Activated CD4-positive, CD25-positive, alpha-beta regulatory T cell treated with anti-CD3 and anti-CD28 coated beads, Interleukin-2, amount 50 U/mL, for 72 hours (primary cell): Measurements from ENCODE around the gene MUC3A.

Source experiments
- DNase-seq: peaks from one replicate; pipeline ENCODE4 v3.0.0; 2021

The MUC3A gene

DNA sequence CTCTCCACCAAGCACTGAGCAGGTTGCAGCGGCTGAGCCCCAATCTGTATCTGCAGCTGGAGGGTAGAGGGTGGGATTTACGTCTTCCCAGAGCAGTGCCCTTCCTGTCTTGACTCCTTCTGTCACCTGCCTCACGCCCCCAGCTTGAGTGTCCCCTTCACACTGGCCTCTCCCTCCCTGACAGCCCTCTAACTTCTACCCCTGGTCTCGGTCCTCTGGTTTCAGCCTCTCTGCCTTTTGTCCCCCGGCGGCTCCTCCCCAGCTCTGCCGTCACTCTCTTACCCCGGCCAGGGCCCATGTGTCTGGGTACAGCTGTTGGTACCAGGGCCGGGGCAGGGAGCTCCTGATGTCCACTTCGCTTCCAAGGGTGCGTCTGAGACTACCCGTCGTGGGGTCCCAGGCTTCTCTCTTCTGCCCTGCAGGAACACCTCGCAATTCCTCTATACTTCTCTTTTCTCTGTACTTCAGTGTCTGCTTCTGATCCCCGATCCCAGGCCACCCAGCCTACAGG lies 654 bp downstream of the MUC3A start:
- DNase-seq = no peak

DNA sequence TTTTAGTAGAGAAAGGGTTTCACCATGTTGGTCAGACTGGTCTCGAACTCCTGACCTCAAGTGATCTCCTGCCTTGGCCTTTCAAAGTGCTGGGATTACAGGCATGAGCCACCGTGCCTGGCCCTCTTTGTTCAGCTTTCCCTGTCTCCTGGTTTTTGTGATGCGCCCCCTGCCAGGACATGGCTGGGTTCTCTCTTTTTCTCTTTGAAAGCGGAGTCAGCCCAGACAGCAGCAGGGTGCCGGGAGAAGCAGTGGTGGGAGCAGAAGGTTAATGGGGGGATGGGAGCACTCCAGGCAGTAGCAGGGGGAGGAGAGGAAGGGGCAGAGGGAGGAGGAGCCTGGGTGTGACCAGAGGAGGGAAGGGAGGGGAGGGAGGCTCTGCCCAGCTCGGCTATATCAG lies 1.8 kb downstream of the MUC3A start:
- DNase-seq = no peak

DNA sequence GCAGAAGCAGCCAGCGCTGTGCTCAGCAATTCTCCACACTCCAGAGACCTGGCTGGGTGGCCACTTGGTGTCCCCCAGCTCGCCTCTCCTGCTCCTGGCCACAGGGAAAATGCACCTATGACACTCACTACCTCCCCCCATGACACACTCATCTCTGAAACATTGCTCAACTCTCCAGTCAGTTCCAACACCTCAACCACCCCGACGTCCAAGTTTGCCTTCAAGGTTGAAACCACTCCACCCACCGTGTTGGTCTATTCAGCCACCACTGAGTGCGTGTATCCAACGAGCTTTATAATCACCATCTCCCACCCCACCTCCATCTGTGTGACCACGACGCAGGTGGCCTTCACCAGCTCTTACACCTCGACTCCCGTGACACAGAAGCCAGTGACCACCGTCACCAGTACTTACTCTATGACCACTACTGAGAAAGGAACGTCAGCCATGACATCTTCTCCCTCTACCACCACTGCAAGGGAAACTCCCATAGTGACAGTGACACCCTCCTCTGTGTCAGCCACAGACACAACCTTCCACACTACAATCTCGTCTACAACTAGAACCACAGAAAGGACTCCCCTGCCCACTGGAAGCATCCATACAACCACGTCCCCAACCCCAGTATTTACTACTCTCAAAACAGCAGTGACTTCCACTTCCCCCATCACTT lies 2.7 kb downstream of the MUC3A start:
- no peak for DNase-seq

DNA sequence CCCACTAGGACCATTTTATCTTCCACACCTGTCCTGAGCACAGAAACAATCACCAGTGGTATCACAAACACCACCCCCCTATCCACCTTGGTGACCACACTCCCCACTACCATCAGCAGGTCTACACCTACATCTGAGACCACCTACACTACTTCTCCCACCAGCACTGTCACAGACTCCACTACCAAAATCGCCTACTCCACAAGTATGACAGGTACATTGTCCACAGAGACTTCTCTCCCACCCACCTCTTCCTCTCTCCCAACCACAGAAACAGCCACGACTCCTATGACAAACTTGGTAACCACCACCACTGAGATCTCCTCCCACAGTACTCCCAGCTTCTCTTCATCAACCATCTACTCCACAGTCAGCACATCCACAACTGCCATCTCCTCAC lies 3.3 kb downstream of the MUC3A start:
- DNase-seq = no peak

GRCh38 chr7:100957832-100958421 lies 8.6 kb downstream of the MUC3A start:
- no peak for DNase-seq

GRCh38 chr7:100959894-100960293 lies 10.6 kb downstream of the MUC3A start:
- no peak for DNase-seq

DNA sequence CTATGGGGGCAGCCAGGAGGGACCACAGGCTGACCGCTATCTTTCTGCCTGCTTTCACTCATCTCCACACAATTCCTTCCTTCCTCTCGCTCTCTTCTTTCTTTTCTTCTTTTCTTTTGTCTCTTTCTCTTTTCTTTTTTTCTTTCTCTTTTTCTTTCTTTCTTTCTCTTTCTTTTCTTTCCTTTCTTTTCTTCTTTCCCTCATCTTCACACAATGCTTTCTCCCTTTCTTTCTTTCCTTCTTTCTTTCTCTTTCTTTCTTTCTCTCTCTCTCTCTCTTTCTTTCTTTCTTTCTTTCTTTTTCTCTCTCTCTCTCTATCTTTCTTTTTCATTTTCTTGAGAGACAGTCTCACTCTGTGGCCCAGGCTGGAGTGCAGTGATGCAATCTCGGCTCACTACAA lies 13.2 kb downstream of the MUC3A start:
- DNase-seq = no peak

- no peak for DNase-seq
Measured at GRCh38 chr7:100963386-100963785, 14.1 kb downstream of the MUC3A start.

GRCh38 chr7:100963874-100964273 lies 14.5 kb downstream of the MUC3A start:
- DNase-seq = no peak

DNA sequence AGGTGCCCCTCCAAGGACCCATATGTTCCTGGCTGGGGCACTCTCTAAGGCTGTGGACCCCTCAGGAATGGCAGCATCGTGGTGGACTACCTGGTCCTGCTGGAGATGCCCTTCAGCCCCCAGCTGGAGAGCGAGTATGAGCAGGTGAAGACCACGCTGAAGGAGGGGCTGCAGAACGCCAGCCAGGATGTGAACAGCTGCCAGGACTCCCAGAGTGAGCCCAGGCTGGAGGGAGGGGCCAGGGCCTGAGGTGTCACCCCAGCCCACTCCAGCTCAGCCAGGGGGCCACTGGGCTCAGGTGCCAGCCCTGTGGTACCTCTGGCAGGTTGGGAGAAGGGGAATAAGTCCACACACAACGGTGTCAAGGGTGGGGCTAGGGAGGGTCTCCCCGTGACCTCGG lies 15.3 kb downstream of the MUC3A start:
- DNase-seq = no peak

- DNase-seq = no peak
Measured at GRCh38 chr7:100965045-100965722, 15.8 kb downstream of the MUC3A start.

- peak; percentile 87 for DNase-seq
Measured at GRCh38 chr7:100965723-100966541, 16.6 kb downstream of the MUC3A start.

GRCh38 chr7:100966542-100967291 lies 17.4 kb downstream of the MUC3A start:
- peak; percentile 41 for DNase-seq

DNA sequence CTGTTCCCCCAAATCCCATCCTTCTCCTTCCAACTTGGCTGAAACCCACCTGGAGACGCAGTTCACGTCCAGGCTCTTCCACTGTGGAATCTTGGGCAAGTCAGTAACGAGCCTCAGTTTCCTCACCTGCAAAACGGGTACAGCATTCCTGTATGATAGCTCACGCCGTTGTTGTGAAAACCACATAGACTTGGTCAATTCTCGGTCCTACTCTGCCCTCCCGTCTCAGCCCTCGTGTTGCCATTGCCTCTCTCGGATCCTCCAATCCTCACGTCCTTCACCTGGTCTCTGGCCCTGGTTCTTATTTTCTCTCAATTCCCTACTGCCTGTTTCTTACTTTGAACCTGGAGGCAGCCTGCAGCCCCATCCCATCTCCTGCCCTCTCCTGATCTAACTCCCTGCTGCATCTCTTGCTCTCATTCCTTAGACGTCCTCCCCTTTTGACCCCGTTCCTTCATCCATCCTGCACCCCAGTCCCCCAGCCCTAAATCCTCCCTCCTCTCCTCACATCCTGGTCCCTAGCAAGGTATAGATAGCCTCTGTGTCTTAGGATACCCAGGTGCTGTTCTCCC lies 18.0 kb downstream of the MUC3A start:
- DNase-seq = no peak

- no peak for DNase-seq
Measured at GRCh38 chr7:100968031-100968430, 18.7 kb downstream of the MUC3A start.

- no peak for DNase-seq
Measured at GRCh38 chr7:100968650-100969049, 19.3 kb downstream of the MUC3A start.

DNA sequence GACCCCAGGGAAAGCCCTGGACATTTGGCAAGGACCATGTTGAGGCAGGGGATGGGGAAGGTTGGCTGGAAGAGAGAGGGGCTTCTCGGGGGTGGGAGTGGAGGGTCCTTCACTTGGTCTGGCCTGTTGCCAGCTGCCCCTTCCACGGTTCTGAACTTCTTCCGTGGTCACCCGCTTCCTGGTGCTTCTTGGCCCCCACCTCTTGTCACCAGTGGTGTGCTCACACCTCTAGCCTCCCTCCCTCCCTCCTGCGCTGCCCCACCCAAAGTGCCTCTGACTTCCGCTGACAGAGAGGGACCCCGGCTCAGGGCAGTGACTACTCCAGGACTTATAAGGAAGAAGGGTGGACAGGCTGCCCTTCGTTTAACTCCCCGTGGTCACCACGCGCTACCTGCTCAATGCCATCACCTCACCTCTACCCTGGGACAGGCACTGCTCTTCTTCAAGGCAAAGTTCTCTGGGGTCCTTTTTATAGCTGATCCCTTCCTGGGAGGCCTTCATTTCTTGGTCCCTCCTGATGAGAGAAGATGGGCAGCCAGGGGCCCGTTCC lies 19.8 kb downstream of the MUC3A start, which contains the start of gene MUC12:
Gene MUC12 (plus strand): TSS at position 500 of the 550 bp plus-strand sequence. CDS start 58 bp downstream, outside the sequence.
- DNase-seq = no peak

DNA sequence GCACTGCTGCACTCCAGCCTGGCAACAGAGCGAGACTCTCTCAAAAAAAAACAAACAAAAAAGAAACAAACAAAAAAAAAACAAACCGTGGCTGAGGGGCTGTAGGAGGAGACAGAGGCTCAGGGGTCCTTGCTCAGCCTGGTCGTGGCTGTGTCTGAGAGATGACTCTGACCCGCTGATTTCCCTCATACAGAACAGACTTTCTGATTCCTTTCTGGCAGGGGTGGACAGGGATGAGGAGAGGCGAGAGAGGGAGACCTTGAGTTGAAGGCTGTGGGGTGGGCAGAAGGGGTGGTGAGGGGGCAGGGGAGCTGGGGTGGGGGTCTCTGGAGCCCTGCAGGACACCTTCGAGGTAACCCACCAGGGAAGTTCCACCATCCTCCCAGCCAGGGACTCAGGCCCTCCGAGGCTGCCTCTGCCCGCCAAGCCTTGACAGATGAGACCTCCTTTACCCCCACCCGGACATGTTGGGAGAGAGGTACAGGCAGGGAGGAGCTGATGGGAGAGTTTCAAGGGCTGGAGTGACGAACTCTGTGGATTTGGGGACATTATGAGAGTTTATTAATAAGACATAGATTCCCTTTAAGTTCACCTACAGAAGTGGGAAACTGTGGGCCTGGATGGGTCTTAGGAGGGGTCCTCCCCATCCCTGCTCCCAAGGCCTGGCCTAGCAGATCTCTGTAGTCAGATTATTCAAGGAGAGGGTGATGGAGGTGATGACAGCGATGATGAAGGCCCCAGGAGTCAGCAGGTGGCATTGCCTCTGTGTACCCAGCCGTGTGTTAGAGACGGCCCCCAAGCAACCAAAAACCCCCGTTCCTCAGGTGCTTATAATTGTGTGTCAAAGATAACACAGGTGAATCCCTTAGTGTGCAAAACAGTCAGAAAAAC lies 22.0 kb downstream of the MUC3A start:
- DNase-seq = no peak

DNA sequence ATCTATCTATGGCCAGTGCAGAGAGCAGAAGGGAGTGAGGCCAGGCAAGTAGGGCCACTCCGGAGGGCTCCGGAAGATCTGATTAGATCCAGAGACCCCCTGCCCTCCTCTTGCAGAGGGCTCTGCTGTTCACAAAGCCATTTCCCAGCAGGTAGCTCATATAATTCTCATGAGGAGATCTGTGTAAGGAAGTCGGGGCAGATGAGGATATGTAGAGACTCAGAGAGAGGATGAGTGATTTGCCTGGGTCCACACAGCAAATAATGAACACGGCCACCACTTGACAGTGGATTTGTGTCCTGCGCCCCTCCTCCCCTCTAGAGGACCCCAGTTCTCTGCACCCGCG lies 22.6 kb downstream of the MUC3A start:
- no peak for DNase-seq

GRCh38 chr7:100974021-100974420 lies 24.7 kb downstream of the MUC3A start:
- no peak for DNase-seq

DNA sequence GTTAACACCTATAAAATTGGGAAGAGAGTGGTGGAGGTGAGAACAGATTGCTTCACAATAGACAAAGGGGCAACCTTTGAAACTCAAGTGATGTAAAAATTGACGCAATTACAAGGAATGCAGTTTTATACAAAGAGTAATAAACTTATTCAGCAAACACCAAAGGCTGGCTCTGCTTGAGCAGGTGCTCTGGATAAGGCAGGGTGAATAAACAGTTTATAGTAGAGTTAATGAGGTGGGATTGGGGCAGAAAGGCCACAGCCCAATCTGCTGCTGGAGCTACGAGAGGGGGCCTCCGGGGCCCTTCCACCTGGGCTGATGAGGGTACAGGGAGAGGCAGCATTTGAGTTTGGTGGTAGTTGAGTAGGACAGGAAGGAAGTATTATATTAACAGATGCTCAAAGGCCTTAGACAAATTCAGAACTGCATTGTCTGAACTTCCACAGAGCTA lies 26.1 kb downstream of the MUC3A start:
- no peak for DNase-seq
